SK-N-MC (cell line): ENCODE measurements around the gene METTL1.

Experiments used
- FOXP2 ChIP-seq: optimal IDR thresholded peaks from 2 replicates; pipeline ENCODE3; 2011; ENCODE audit warnings: mild to moderate bottlenecking, moderate library complexity; ENCODE audit not compliant: insufficient read depth; ENCODE audit errors: extremely low read length, control extremely low read depth
- POLR2AphosphoS5 ChIP-seq: IDR thresholded peaks from 2 replicates; pipeline ENCODE4 v1.6.1; 2012; ENCODE audit warnings: mild to moderate bottlenecking, low read depth, low read length, borderline replicate concordance

GRCh38 chr12:57776247-57776587 is 4.3 kb upstream of the METTL1 start:
- TF ChIP-seq POLR2AphosphoS5 (no peak), FOXP2 (no peak)
